Stomach (tissue), 4 donors: ENCODE results near the gene MIPOL1.

ENCODE experiments used
- CTCF ChIP-seq, 7 experiments: fragments of 450-650 bp in 4 of 7; fragments of 200-600 bp in 3 of 7; sonication (generic) in 3 of 7; IDR thresholded peaks; one replicate each; pipeline ENCODE4 v1.5.1; 2016 to 2019; ENCODE audit warnings: antibody characterized with exemption in 7 of 7, control low read depth in 2 of 7, mild to moderate bottlenecking in 1 of 7
- POLR2A ChIP-seq, 4 donors: fragments of 450-650 bp; IDR thresholded peaks; one replicate each; pipeline ENCODE4 v1.6.1; 2016; ENCODE audit warnings: antibody characterized with exemption in 4 of 4, control low read depth in 2 of 4, mild to moderate bottlenecking in 1 of 4, moderate library complexity in 1 of 4
- POLR2AphosphoS5 ChIP-seq, 3 donors: sonication (generic); formaldehyde crosslinking; IDR thresholded peaks; one replicate each; pipeline ENCODE4 v1.6.1; 2016; ENCODE audit warnings: antibody characterized with exemption in 3 of 3

DNA sequence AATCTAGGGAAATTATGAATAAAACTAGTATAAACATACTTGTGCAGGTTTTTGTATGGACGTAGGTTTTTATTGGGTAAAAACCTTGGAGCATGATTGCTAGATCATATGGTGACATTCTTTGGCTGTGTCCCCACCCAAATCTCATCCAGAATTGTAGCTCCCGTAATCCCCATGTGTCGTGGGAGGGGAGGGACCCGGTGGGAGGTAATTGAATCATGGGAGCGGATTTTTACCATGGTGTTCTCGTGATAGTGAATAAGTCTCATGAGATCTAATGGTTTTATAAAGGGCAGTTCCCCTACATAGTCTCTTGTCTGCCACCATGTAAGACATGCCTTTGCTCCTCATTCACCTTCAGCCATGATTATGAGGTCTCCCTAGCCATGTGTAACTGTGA lies 276.5 kb downstream of the MIPOL1 start:
- no peak for TF ChIP-seq CTCF (IDR thresholded peaks at IDR 0.05)
- TF ChIP-seq POLR2A (IDR thresholded peaks at IDR 0.05) = no peak
- no peak for TF ChIP-seq POLR2AphosphoS5 (IDR thresholded peaks at IDR 0.05)
